HepG2 (cell line): ENCODE measurements around the gene PPP1CB. TPM values are rescaled to one million over a fixed set of nuclear protein-coding genes. Genes with fewer than 3 reads are reported as not detected.

ENCODE experiments used
- ATF7 ChIP-seq, 2 experiments: fragments of 450-650 bp in 1 of 2; sonication (generic) in 1 of 2; formaldehyde crosslinking in 1 of 2; IDR thresholded peaks; 2 replicates each; pipeline versions ENCODE4 v1.4.0 to v1.6.1; 2016 to 2020; ENCODE audit warnings: antibody characterized with exemption in 1 of 2, mild to moderate bottlenecking in 1 of 2, missing genetic modification reagents in 1 of 2
- DZIP1 ChIP-seq: sonication (generic); formaldehyde crosslinking; IDR thresholded peaks from 2 replicates; pipeline ENCODE4 v1.5.0; 2020; ENCODE audit warnings: mild to moderate bottlenecking, missing genetic modification reagents
- HDAC1 ChIP-seq: sonication (generic); formaldehyde crosslinking; IDR thresholded peaks from 2 replicates; pipeline ENCODE4 v1.5.1; 2020; ENCODE audit warnings: mild to moderate bottlenecking, missing genetic modification reagents
- HMG20A ChIP-seq: IDR thresholded peaks from 2 replicates; pipeline ENCODE4 v1.6.1; 2016; ENCODE audit warnings: borderline replicate concordance
- ISX ChIP-seq: sonication (generic); formaldehyde crosslinking; conservative IDR thresholded peaks from 2 replicates; pipeline ENCODE4 v1.5.0; 2020; ENCODE audit warnings: missing genetic modification reagents
- JDP2 ChIP-seq: sonication (generic); formaldehyde crosslinking; IDR thresholded peaks from 2 replicates; pipeline ENCODE4 v1.8.1; 2022; ENCODE audit warnings: missing genetic modification reagents, borderline replicate concordance
- MAFF ChIP-seq: IDR thresholded peaks from 2 replicates; pipeline ENCODE4 v1.6.1; 2011; ENCODE audit warnings: low read depth, low read length, improper control_type of control experiment
- PCBP1 ChIP-seq: fragments of 200-400 bp; formaldehyde crosslinking; IDR thresholded peaks from 2 replicates; pipeline ENCODE4 v1.6.1; 2017; ENCODE audit warnings: mild to moderate bottlenecking, low read depth, low read length, borderline replicate concordance
- PHF5A ChIP-seq: IDR thresholded peaks from one replicate; pipeline ENCODE4 v1.6.1; 2018; ENCODE audit warnings: low read depth, missing genetic modification reagents; ENCODE audit not compliant: unreplicated experiment
- POGZ ChIP-seq: sonication (generic); formaldehyde crosslinking; IDR thresholded peaks from 2 replicates; pipeline ENCODE4 v1.4.0; 2020; ENCODE audit warnings: mild to moderate bottlenecking, missing genetic modification reagents
- PREB ChIP-seq: sonication (generic); formaldehyde crosslinking; IDR thresholded peaks from 2 replicates; pipeline ENCODE4 v1.4.0; 2020; ENCODE audit warnings: missing genetic modification reagents
- RAD51 ChIP-seq: fragments of 450-650 bp; IDR thresholded peaks from 2 replicates; pipeline ENCODE4 v1.6.1; 2016; ENCODE audit warnings: borderline replicate concordance
- RELA ChIP-seq: sonication (generic); formaldehyde crosslinking; IDR thresholded peaks from 2 replicates; pipeline ENCODE4 v1.4.0; 2020; ENCODE audit warnings: missing genetic modification reagents
- SATB2 ChIP-seq: sonication (generic); formaldehyde crosslinking; IDR thresholded peaks from 2 replicates; pipeline ENCODE4 v1.5.0; 2020; ENCODE audit warnings: missing genetic modification reagents
- SP5 ChIP-seq: IDR thresholded peaks from 2 replicates; pipeline ENCODE4 v1.6.1; 2016; ENCODE audit warnings: low read depth, borderline replicate concordance
- TBX3 ChIP-seq: fragments of 450-650 bp; IDR thresholded peaks from 2 replicates; pipeline ENCODE4 v1.6.1; 2017; ENCODE audit warnings: antibody characterized with exemption, mild to moderate bottlenecking, inconsistent platforms, borderline replicate concordance
- ZBTB43 ChIP-seq: sonication (generic); formaldehyde crosslinking; conservative IDR thresholded peaks from 2 replicates; pipeline ENCODE4 v1.4.0; 2020; ENCODE audit warnings: missing genetic modification reagents
- ZEB1 ChIP-seq: IDR thresholded peaks from 2 replicates; pipeline ENCODE4 v1.6.1; 2012; ENCODE audit warnings: mild to moderate bottlenecking, low read depth, inconsistent platforms; ENCODE audit not compliant: insufficient replicate concordance
- ZIK1 ChIP-seq: sonication (generic); formaldehyde crosslinking; IDR thresholded peaks from 2 replicates; pipeline ENCODE4 v1.5.0; 2020; ENCODE audit warnings: mild to moderate bottlenecking, low read depth, missing genetic modification reagents, borderline replicate concordance
- ZNF138 ChIP-seq: sonication (generic); formaldehyde crosslinking; IDR thresholded peaks from 2 replicates; pipeline ENCODE4 v1.5.0; 2020; ENCODE audit warnings: mild to moderate bottlenecking, low read depth, missing genetic modification reagents
- ZNF589 ChIP-seq: sonication (generic); formaldehyde crosslinking; conservative IDR thresholded peaks from 2 replicates; pipeline ENCODE4 v1.8.0; 2022; ENCODE audit warnings: mild to moderate bottlenecking, moderate library complexity, missing genetic modification reagents
- ZNF713 ChIP-seq: sonication (generic); formaldehyde crosslinking; IDR thresholded peaks from 2 replicates; pipeline ENCODE4 v1.4.0; 2020; ENCODE audit warnings: mild to moderate bottlenecking, missing genetic modification reagents
- ZNF792 ChIP-seq: IDR thresholded peaks from 2 replicates; pipeline ENCODE4 v1.6.1; 2016
- polyA plus RNA-seq, 8 experiments: library from polyadenylated mRNA; depleted of rRNA in 3 of 8; stranded (reverse) in 7 of 8; unstranded in 1 of 8; fragments of >200 nt; fragmentation: Illumina TruSeq in 4 of 8; extraction: Trizol in 4 of 8; gene quantifications; 2 replicates each; pipeline versions ENCODE4 v1.2.1 to v1.2.3, GENCODE V29; 2011 to 2016; ENCODE audit warnings: low read depth in 4 of 8, missing spikeins in 1 of 8, mixed read lengths in 1 of 8; ENCODE audit not compliant: insufficient read depth in 1 of 8
- total RNA-seq, 5 experiments: library from RNA; depleted of rRNA; stranded (reverse); fragments of >200 nt; fragmentation: Illumina TruSeq; extraction: Trizol; gene quantifications; 2 replicates each; pipeline ENCODE4 v1.2.3, GENCODE V29; 2016; ENCODE audit warnings: low read depth in 1 of 5
- TF ChIP-seq, protein P1 (sequence below): sonication (generic); formaldehyde crosslinking; IDR thresholded peaks from 2 replicates; pipeline ENCODE4 v1.4.0; 2020; ENCODE audit warnings: missing genetic modification reagents, mild to moderate bottlenecking, borderline replicate concordance

PPP1CB gene
- total and polyA plus RNA-seq, 2 of the 13 experiments (the other 11 are each of a cell fraction or from before 2014, with no cell fraction given), result 46.9 to 109 TPM

DNA sequence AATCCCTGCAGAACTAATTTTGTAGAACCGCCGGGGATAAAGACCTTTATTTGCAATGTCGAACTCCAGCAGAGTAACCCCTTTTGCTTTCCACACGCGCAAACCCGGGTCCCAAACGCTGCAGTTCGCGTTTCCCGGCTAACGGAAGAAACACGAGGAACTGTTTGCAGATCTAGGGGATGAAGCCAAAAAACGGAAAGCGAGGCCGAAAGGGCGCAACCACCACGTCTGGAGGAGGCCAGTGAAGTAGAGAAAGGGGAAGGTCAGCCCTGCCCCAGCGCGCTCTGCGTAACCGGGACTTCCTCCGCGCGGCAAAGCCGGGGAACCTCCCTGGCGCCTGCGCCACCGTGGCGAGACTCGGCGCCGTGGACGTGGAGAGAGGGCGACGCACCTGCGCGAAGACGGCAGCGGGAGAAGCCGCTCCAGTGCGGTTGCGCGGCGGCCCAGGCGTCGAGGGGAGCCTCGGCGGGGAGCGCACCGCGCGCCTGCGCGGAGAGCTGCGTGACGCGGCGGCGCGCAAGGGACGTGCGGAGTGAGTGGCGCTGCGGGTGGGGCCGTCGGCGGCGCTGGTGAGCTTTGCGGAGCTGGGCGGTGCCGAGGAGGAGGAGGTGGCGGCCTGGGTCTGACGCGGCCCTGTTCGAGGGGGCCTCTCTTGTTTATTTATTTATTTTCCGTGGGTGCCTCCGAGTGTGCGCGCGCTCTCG is at the start of gene PPP1CB (continued):
- TF ChIP-seq PREB (CRISPR knock-in tag) (0 out of 2 replicates have a peak, but pooled peaks have one; percentile 83), ATF7 (IDR thresholded peaks at IDR 0.05) (no peak), ATF7 (CRISPR knock-in tag; IDR thresholded peaks at IDR 0.05) (no peak), ZNF713 (no peak; the same call in 1 of the 2 replicates), ZBTB43 (0 out of 2 replicates have a peak, but pooled peaks have one; percentile 18), PHF5A (CRISPR knock-in tag) (peak; percentile 70), DZIP1 (CRISPR knock-in tag) (peak; percentile 86; the same call in 1 of the 2 replicates), JDP2 (CRISPR knock-in tag) (no peak; the same call in none of the 2 replicates), RAD51 (no peak), ZNF138 (CRISPR knock-in tag) (peak; percentile 84; the same call in 1 of the 2 replicates), ZEB1 (no peak), ZNF589 (CRISPR knock-in tag) (peak; percentile 79), RELA (CRISPR knock-in tag) (no peak; the same call in 1 of the 2 replicates), HDAC1 (CRISPR knock-in tag) (peak; percentile 96), POGZ (CRISPR knock-in tag) (peak; percentile 54; the same call in 1 of the 2 replicates), ZNF792 (CRISPR knock-in tag) (peak; percentile 50; the same call in 1 of the 2 replicates), TBX3 (no peak), ISX (CRISPR knock-in tag) (no peak), SATB2 (CRISPR knock-in tag) (peak; percentile 60; the same call in 1 of the 2 replicates), ZIK1 (CRISPR knock-in tag) (peak; percentile 81; the same call in 1 of the 2 replicates), HMG20A (CRISPR knock-in tag) (peak; percentile 66), MAFF (no peak), SP5 (CRISPR knock-in tag) (peak; percentile 56), PCBP1 (0 out of 2 replicates have a peak, but pooled peaks have one; percentile 4)
- TF ChIP-seq, protein P1, sequence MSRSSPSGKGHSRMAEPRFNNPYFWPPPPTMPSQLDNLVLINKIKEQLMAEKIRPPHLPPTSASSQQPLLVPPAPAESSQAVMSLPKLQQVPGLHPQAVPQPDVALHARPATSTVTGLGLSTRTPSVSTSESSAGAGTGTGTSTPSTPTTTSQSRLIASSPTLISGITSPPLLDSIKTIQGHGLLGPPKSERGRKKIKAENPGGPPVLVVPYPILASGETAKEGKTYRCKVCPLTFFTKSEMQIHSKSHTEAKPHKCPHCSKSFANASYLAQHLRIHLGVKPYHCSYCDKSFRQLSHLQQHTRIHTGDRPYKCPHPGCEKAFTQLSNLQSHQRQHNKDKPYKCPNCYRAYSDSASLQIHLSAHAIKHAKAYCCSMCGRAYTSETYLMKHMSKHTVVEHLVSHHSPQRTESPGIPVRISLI (CRISPR knock-in tag), result 0 out of 2 replicates have a peak, but pooled peaks have one; percentile 9
